CD4-positive, alpha-beta memory T cell (primary cell): ENCODE data around the gene NOS1AP. TPM values are rescaled to one million over a fixed set of nuclear protein-coding genes. Genes with fewer than 3 reads are reported as not detected.

Experiments used
- CTCF ChIA-PET: fragments of 350-600 bp; sonication (Branson Sonifier 250); formaldehyde crosslinking; loops from one replicate; lab custom pipeline; 2021; ENCODE audit warnings: inconsistent platforms; ENCODE audit not compliant: partially characterized antibody; lab: Charles Lee
- POLR2A ChIA-PET: fragments of 350-600 bp; sonication (Branson Sonifier 250); formaldehyde crosslinking; loops from one replicate; lab custom pipeline; 2021; ENCODE audit not compliant: partially characterized antibody; lab: Charles Lee
- DNase-seq, 5 donors: peaks; one replicate each; pipeline versions ENCODE4 v3.0.0 to v3.0.0-alpha.2; 2020 to 2022; ENCODE audit warnings: mixed read lengths in 1 of 5
- H3K27ac ChIP-seq: one replicate; pipeline ENCODE4 v1.7.0; 2013; ENCODE audit warnings: low read depth, low read length
- H3K27me3 ChIP-seq: 2 replicates; pipeline ENCODE4 v1.7.0; 2013; ENCODE audit warnings: mild to moderate bottlenecking, low read length, moderate library complexity; ENCODE audit not compliant: insufficient read depth
- H3K36me3 ChIP-seq: 2 replicates; pipeline ENCODE4 v1.7.0; 2013; ENCODE audit warnings: mild to moderate bottlenecking, low read length, moderate library complexity; ENCODE audit not compliant: insufficient read depth
- H3K4me1 ChIP-seq: 2 replicates; pipeline ENCODE4 v1.7.0; 2013; ENCODE audit warnings: mild to moderate bottlenecking, low read length, moderate library complexity; ENCODE audit not compliant: insufficient read depth
- H3K4me3 ChIP-seq, 2 donors: one replicate each; pipeline ENCODE4 v1.7.0; 2013; ENCODE audit warnings: low read length in 2 of 2, mild to moderate bottlenecking in 1 of 2
- H3K9me3 ChIP-seq, 2 donors: one replicate each; pipeline ENCODE4 v1.7.0; 2013; ENCODE audit warnings: low read length in 2 of 2, control low read depth in 1 of 2; ENCODE audit not compliant: control insufficient read depth in 1 of 2
- H3K27ac Mint-ChIP-seq, 7 donors: one replicate each; pipeline ENCODE4 v1.8.0; 2020 to 2021; ENCODE audit warnings: mixed read lengths in 7 of 7, mild to moderate bottlenecking in 6 of 7, inconsistent platforms in 3 of 7, moderate library complexity in 3 of 7
- H3K27me3 Mint-ChIP-seq, 2 donors: one replicate each; pipeline ENCODE4 v1.8.0; 2020 to 2021; ENCODE audit warnings: mixed read lengths in 2 of 2
- H3K36me3 Mint-ChIP-seq, 2 donors: one replicate each; pipeline ENCODE4 v1.8.0; 2020 to 2021; ENCODE audit warnings: mixed read lengths in 2 of 2, inconsistent platforms in 1 of 2, mild to moderate bottlenecking in 1 of 2
- H3K4me1 Mint-ChIP-seq, 4 donors: one replicate each; pipeline ENCODE4 v1.8.0; 2020 to 2021; ENCODE audit warnings: mixed read lengths in 4 of 4, mild to moderate bottlenecking in 1 of 4
- H3K4me3 Mint-ChIP-seq, 8 donors: one replicate each; pipeline ENCODE4 v1.8.0; 2020 to 2021; ENCODE audit warnings: mixed read lengths in 8 of 8, mild to moderate bottlenecking in 7 of 8, moderate library complexity in 6 of 8, inconsistent platforms in 3 of 8
- H3K9me3 Mint-ChIP-seq, 8 donors: one replicate each; pipeline ENCODE4 v1.8.0; 2020 to 2021; ENCODE audit warnings: mixed read lengths in 8 of 8, mild to moderate bottlenecking in 5 of 8, inconsistent platforms in 3 of 8, moderate library complexity in 1 of 8
- intact Hi-C: fragments of 100-400 bp; cut with micrococcal nuclease; formaldehyde crosslinking; loops from one replicate; pipeline ENCODE4 v1.15.1; 2023
- polyA plus RNA-seq, 2 donors: library from polyadenylated mRNA; unstranded; fragments of 300-500 nt; fragmentation: Illumina TruSeq; gene quantifications; one replicate each; pipeline ENCODE4 v1.2.3, GENCODE V29; 2021
- total RNA-seq, 2 experiments: library from RNA; stranded (reverse); gene quantifications; one replicate each; pipeline ENCODE4 v1.2.3, GENCODE V29; 2021

NOS1AP gene
- total and polyA plus RNA-seq, 4 experiments from 2014 or later: not detected

- intact Hi-C loops: no loop called here
- ChIA-PET POLR2A (no interaction called here), CTCF (no interaction called here)
- no peaks in the 10 kb centered on the region for H3K4me1 Mint-ChIP-seq
- H3K27ac ChIP-seq: no peak overlapping the region
- H3K27ac Mint-ChIP-seq: no peak overlapping the region
- no peaks in the 10 kb centered on the region for H3K27me3 ChIP-seq
- H3K4me3 Mint-ChIP-seq: no peak overlapping the region
- no peak overlapping the region for H3K4me3 ChIP-seq
- no peaks in the 10 kb centered on the region for H3K9me3 Mint-ChIP-seq
- no peaks in the 10 kb centered on the region for H3K36me3 ChIP-seq
- H3K4me1 ChIP-seq: no peaks in the 10 kb centered on the region
- H3K9me3 ChIP-seq: no peaks in the 10 kb centered on the region
- DNase-seq: no peak
- H3K27me3 Mint-ChIP-seq: peaks cover 5% of the 10 kb centered on the region in 2 donors
- no peaks in the 10 kb centered on the region for H3K36me3 Mint-ChIP-seq
Observed at GRCh38 chr1:162228586-162228985, 159.1 kb downstream of the NOS1AP start.

DNA sequence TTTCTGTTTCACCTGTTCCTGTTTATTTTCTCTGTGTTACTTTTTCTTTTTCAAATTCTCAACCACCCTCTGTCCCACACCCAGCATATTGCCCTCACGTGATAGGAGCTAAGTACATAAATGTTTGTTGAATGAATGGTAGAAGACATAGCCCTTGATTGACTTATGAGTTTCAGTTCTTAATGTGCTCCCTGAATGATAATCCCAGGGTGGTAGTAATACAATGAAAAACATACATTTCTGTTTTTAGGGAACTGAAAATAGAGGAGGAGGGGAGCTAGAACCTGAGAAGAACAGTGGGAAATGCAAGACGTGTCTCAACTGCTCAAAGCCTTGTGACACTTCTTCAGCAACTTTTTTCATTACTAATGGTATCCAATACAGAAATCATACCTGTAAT is 160.1 kb downstream of the NOS1AP start:
- H3K27me3 Mint-ChIP-seq: peaks cover 5 to 7% of the 10 kb centered on the region in 2 donors
- no peaks in the 10 kb centered on the region for H3K27me3 ChIP-seq
- no peaks in the 10 kb centered on the region for H3K4me1 Mint-ChIP-seq
- CTCF ChIA-PET: no interaction called here
- H3K4me1 ChIP-seq: no peaks in the 10 kb centered on the region
- H3K9me3 ChIP-seq: no peaks in the 10 kb centered on the region
- no peak overlapping the region for H3K27ac Mint-ChIP-seq
- DNase-seq: no peak
- H3K36me3 ChIP-seq: no peaks in the 10 kb centered on the region
- intact Hi-C loops: no loop called here
- H3K36me3 Mint-ChIP-seq: no peaks in the 10 kb centered on the region
- no peak overlapping the region for H3K27ac ChIP-seq
- no peak overlapping the region for H3K4me3 Mint-ChIP-seq
- POLR2A ChIA-PET: no interaction called here
- H3K9me3 Mint-ChIP-seq: no peaks in the 10 kb centered on the region
- H3K4me3 ChIP-seq: no peak overlapping the region

GRCh38 chr1:162230096-162230495 is 160.6 kb downstream of the NOS1AP start:
- Histone ChIP-seq H3K4me1 (no peaks in the 10 kb centered on the region), H3K27me3 (no peaks in the 10 kb centered on the region), H3K27ac (no peak overlapping the region), H3K36me3 (no peaks in the 10 kb centered on the region), H3K4me3 (no peak overlapping the region), H3K9me3 (no peaks in the 10 kb centered on the region)
- no peak for DNase-seq
- H3K9me3 Mint-ChIP-seq: no peaks in the 10 kb centered on the region
- H3K27ac Mint-ChIP-seq: no peak overlapping the region
- POLR2A ChIA-PET: no interaction called here
- H3K4me3 Mint-ChIP-seq: no peak overlapping the region
- H3K36me3 Mint-ChIP-seq: no peaks in the 10 kb centered on the region
- CTCF ChIA-PET: no interaction called here
- intact Hi-C loops: no loop called here
- H3K4me1 Mint-ChIP-seq: no peaks in the 10 kb centered on the region
- H3K27me3 Mint-ChIP-seq: peaks cover 5 to 10% of the 10 kb centered on the region in 2 donors

- DNase-seq: no peak
- H3K4me3 ChIP-seq: no peak overlapping the region
- ChIA-PET POLR2A (no interaction called here), CTCF (no interaction called here)
- H3K27ac ChIP-seq: no peak overlapping the region
- Mint-ChIP-seq H3K9me3 (no peaks in the 10 kb centered on the region), H3K27ac (no peak overlapping the region), H3K4me3 (no peak overlapping the region), H3K4me1 (no peaks in the 10 kb centered on the region), H3K36me3 (no peaks in the 10 kb centered on the region), H3K27me3 (peaks cover 4 to 8% of the 10 kb centered on the region in 2 donors)
- no peaks in the 10 kb centered on the region for H3K4me1 ChIP-seq
- intact Hi-C loops: no loop called here
- no peaks in the 10 kb centered on the region for H3K9me3 ChIP-seq
- no peaks in the 10 kb centered on the region for H3K27me3 ChIP-seq
- H3K36me3 ChIP-seq: no peaks in the 10 kb centered on the region
Observed at GRCh38 chr1:162230517-162230916, 161.0 kb downstream of the NOS1AP start.

- no peak overlapping the region for H3K27ac ChIP-seq
- Mint-ChIP-seq H3K36me3 (no peaks in the 10 kb centered on the region), H3K27me3 (peaks cover 11 to 13% of the 10 kb centered on the region in 2 donors), H3K9me3 (no peaks in the 10 kb centered on the region), H3K4me3 (no peak overlapping the region), H3K4me1 (no peaks in the 10 kb centered on the region), H3K27ac (no peak overlapping the region)
- H3K36me3 ChIP-seq: no peaks in the 10 kb centered on the region
- CTCF ChIA-PET: no interaction called here
- H3K4me1 ChIP-seq: no peaks in the 10 kb centered on the region
- H3K4me3 ChIP-seq: no peak overlapping the region
- no peak for DNase-seq
- H3K9me3 ChIP-seq: no peaks in the 10 kb centered on the region
- intact Hi-C loops: no loop called here
- POLR2A ChIA-PET: no interaction called here
- no peaks in the 10 kb centered on the region for H3K27me3 ChIP-seq
Observed at GRCh38 chr1:162232034-162232711, 162.7 kb downstream of the NOS1AP start.

- no peaks in the 10 kb centered on the region for H3K36me3 Mint-ChIP-seq
- H3K9me3 Mint-ChIP-seq: no peaks in the 10 kb centered on the region
- H3K27ac Mint-ChIP-seq: no peak overlapping the region
- H3K4me1 ChIP-seq: no peaks in the 10 kb centered on the region
- ChIA-PET CTCF (no interaction called here), POLR2A (no interaction called here)
- H3K4me3 ChIP-seq: no peak overlapping the region
- no peaks in the 10 kb centered on the region for H3K27me3 ChIP-seq
- intact Hi-C loops: no loop called here
- H3K27ac ChIP-seq: no peak overlapping the region
- DNase-seq: no peak
- H3K27me3 Mint-ChIP-seq: peaks cover 11 to 13% of the 10 kb centered on the region in 2 donors
- H3K4me1 Mint-ChIP-seq: no peaks in the 10 kb centered on the region
- H3K36me3 ChIP-seq: no peaks in the 10 kb centered on the region
- no peaks in the 10 kb centered on the region for H3K9me3 ChIP-seq
- no peak overlapping the region for H3K4me3 Mint-ChIP-seq
Observed at GRCh38 chr1:162233066-162233465, 163.6 kb downstream of the NOS1AP start.

- Mint-ChIP-seq H3K27ac (no peak overlapping the region), H3K4me3 (no peak overlapping the region), H3K9me3 (no peaks in the 10 kb centered on the region), H3K27me3 (peaks cover 11 to 13% of the 10 kb centered on the region in 2 donors), H3K4me1 (no peaks in the 10 kb centered on the region), H3K36me3 (no peaks in the 10 kb centered on the region)
- Histone ChIP-seq H3K4me3 (no peak overlapping the region), H3K36me3 (no peaks in the 10 kb centered on the region), H3K27ac (no peak overlapping the region), H3K27me3 (no peaks in the 10 kb centered on the region), H3K4me1 (no peaks in the 10 kb centered on the region), H3K9me3 (no peaks in the 10 kb centered on the region)
- CTCF ChIA-PET: no interaction called here
- POLR2A ChIA-PET: no interaction called here
- intact Hi-C loops: no loop called here
- DNase-seq: no peak
Observed at GRCh38 chr1:162233937-162234336, 164.4 kb downstream of the NOS1AP start.
